Osteoblast (primary cell): ENCODE results near the gene PRKAG2. TPM values are rescaled to one million over a fixed set of nuclear protein-coding genes. Genes with fewer than 3 reads are reported as not detected.

ENCODE experiments used
- DNase-seq: peaks from one replicate; pipeline ENCODE4 v3.0.0; 2011; ENCODE audit warnings: low spot score, mixed read lengths; ENCODE audit not compliant: insufficient read length; ENCODE audit errors: missing footprints
- H2AFZ ChIP-seq: 2 replicates; pipeline ENCODE4 v1.6.0; 2011; ENCODE audit warnings: mild to moderate bottlenecking, low read length
- H3K27ac ChIP-seq: 2 replicates; pipeline ENCODE4 v1.5.1; 2011; ENCODE audit warnings: mild to moderate bottlenecking, low read depth, low read length, moderate library complexity
- H3K27me3 ChIP-seq: 2 replicates; pipeline ENCODE4 v1.6.0; 2012; ENCODE audit warnings: mild to moderate bottlenecking, control low read depth, inconsistent platforms, low read length, moderate library complexity; ENCODE audit not compliant: insufficient read depth
- H3K36me3 ChIP-seq: 2 replicates; pipeline ENCODE4 v1.5.1; 2011; ENCODE audit warnings: mild to moderate bottlenecking, low read length, control low read depth, moderate library complexity; ENCODE audit not compliant: insufficient read depth
- H3K4me1 ChIP-seq: 2 replicates; pipeline ENCODE4 v1.5.1; 2011; ENCODE audit warnings: mild to moderate bottlenecking, low read length, control low read depth, moderate library complexity; ENCODE audit not compliant: insufficient read depth
- H3K4me2 ChIP-seq: 2 replicates; pipeline ENCODE4 v1.6.0; 2011; ENCODE audit warnings: mild to moderate bottlenecking, low read length; ENCODE audit not compliant: insufficient read depth
- H3K4me3 ChIP-seq: fragments of 200-600 bp; sonication (generic); 3 replicates; pipeline ENCODE4 v1.5.1; 2012; ENCODE audit warnings: mild to moderate bottlenecking, low read length, inconsistent platforms; ENCODE audit not compliant: insufficient read depth
- H3K79me2 ChIP-seq: 2 replicates; pipeline ENCODE4 v1.6.0; 2012; ENCODE audit warnings: mild to moderate bottlenecking, low read length, control low read depth, inconsistent platforms; ENCODE audit not compliant: insufficient read depth
- H3K9me3 ChIP-seq: 2 replicates; pipeline ENCODE4 v1.5.1; 2011; ENCODE audit warnings: low read depth, low read length, control low read depth
- H4K20me1 ChIP-seq: 2 replicates; pipeline ENCODE4 v1.6.0; 2012; ENCODE audit warnings: mild to moderate bottlenecking, low read length, control low read depth; ENCODE audit not compliant: insufficient read depth
- CTCF ChIP-seq: IDR thresholded peaks from 2 replicates; pipeline ENCODE4 v1.5.1; 2011; ENCODE audit warnings: mild to moderate bottlenecking, low read depth, low read length, moderate library complexity; ENCODE audit errors: extremely low read depth
- total RNA-seq: library from RNA; depleted of rRNA; stranded (reverse); fragments of >200 nt; gene quantifications from 2 replicates; pipeline ENCODE4 v1.2.3, GENCODE V29; 2012

The PRKAG2 gene
- total RNA-seq, 1 donor: 20.6 TPM

GRCh38 chr7:151599401-151600227 lies 277.3 kb downstream of the PRKAG2 start:
- Histone ChIP-seq H2AFZ (peak overlapping the region; percentile 58), H3K4me1 (peaks cover 43% of the 10 kb centered on the region), H3K27ac (peak overlapping the region; percentile 84), H3K36me3 (peaks cover 5% of the 10 kb centered on the region), H4K20me1 (no peaks in the 10 kb centered on the region), H3K4me2 (peak overlapping the region; percentile 71), H3K27me3 (no peaks in the 10 kb centered on the region), H3K9me3 (no peaks in the 10 kb centered on the region), H3K4me3 (peak overlapping the region; percentile 29), H3K79me2 (peaks cover 77% of the 10 kb centered on the region)
- peak; percentile 97 for DNase-seq
- peak; percentile 10 for TF ChIP-seq CTCF

GRCh38 chr7:151597541-151598444 lies 279.1 kb downstream of the PRKAG2 start:
- no peaks in the 10 kb centered on the region for H3K27me3 ChIP-seq
- no peaks in the 10 kb centered on the region for H4K20me1 ChIP-seq
- TF ChIP-seq CTCF: no peak
- peak overlapping the region; percentile 33 for H3K4me2 ChIP-seq
- no peaks in the 10 kb centered on the region for H3K9me3 ChIP-seq
- H2AFZ ChIP-seq: no peak overlapping the region
- peak overlapping the region; percentile 84 for H3K27ac ChIP-seq
- peaks cover 70% of the 10 kb centered on the region for H3K79me2 ChIP-seq
- no peak overlapping the region for H3K4me3 ChIP-seq
- peak; percentile 86 for DNase-seq
- peaks cover 52% of the 10 kb centered on the region for H3K4me1 ChIP-seq
- peaks cover 10% of the 10 kb centered on the region for H3K36me3 ChIP-seq

GRCh38 chr7:151595702-151596350 lies 281.1 kb downstream of the PRKAG2 start:
- H4K20me1 ChIP-seq: no peaks in the 10 kb centered on the region
- H3K36me3 ChIP-seq: peaks cover 22% of the 10 kb centered on the region
- H3K4me2 ChIP-seq: no peak overlapping the region
- H2AFZ ChIP-seq: no peak overlapping the region
- H3K27ac ChIP-seq: no peak overlapping the region
- H3K79me2 ChIP-seq: peaks cover 70% of the 10 kb centered on the region
- H3K9me3 ChIP-seq: no peaks in the 10 kb centered on the region
- DNase-seq: no peak
- no peaks in the 10 kb centered on the region for H3K27me3 ChIP-seq
- H3K4me1 ChIP-seq: peaks cover 49% of the 10 kb centered on the region
- no peak overlapping the region for H3K4me3 ChIP-seq
- no peak for TF ChIP-seq CTCF
